PFSK-1 (cell line): ENCODE measurements around the gene LDLRAD4.

Source experiments
- POLR2AphosphoS5 ChIP-seq: IDR thresholded peaks from 2 replicates; pipeline ENCODE4 v1.6.1; 2012; ENCODE audit warnings: low read depth, mild to moderate bottlenecking, control low read depth, low read length, moderate library complexity
- REST ChIP-seq, 2 experiments: IDR thresholded peaks; 2 replicates each; pipeline versions ENCODE4 v1.6.1 to v1.8.0; 2011 to 2012; ENCODE audit warnings: low read depth in 2 of 2, low read length in 2 of 2, control low read depth in 1 of 2, inconsistent platforms in 1 of 2, mild to moderate bottlenecking in 1 of 2, moderate library complexity in 1 of 2; ENCODE audit not compliant: insufficient read depth in 1 of 2
- TAF1 ChIP-seq: IDR thresholded peaks from 2 replicates; pipeline ENCODE4 v1.6.1; 2012; ENCODE audit warnings: low read length, control low read depth, borderline replicate concordance; ENCODE audit not compliant: insufficient read depth

DNA sequence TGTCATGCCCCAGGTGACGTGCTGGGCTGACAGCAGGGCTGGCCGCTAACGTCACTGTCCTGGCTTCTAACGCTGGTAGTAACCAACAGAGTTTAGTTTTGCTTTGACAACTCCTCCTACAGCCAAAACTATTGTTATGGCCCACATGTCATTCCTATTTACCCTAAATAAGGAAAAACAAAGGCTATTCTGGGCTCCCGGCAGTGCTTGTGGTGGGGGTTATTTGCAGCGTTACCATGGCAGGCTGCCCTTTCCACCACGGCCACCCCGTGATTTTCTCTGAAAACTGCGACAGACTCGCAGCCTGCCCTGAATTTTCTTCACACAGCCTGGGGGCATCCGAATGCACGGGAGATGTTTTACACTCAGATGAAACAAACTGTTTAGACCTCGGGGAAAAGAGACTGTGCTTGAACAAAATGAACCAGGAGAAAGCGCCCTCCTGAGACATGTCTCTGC, 392.6 kb downstream of the LDLRAD4 start:
- TF ChIP-seq REST (IDR thresholded peaks at IDR 0.05; ENCODE audit: insufficient read depth in 1 of 2, low read depth in 2 of 2, low read length in 2 of 2) (no peak), POLR2AphosphoS5 (no peak), TAF1 (no peak)
